SU-DHL-6 (cell line): ENCODE measurements around the gene MYO9A.

Experiments
- H2AFZ ChIP-seq: fragments of 200-600 bp; sonication (generic); 2 replicates; pipeline ENCODE4 v1.6.1; 2014; ENCODE audit warnings: low read depth, mild to moderate bottlenecking, moderate library complexity, mixed read lengths, antibody characterized with exemption, low read length; ENCODE audit not compliant: severe bottlenecking
- H3F3A ChIP-seq: fragments of 200-600 bp; shearing (Covaris generic); 2 replicates; pipeline ENCODE4 v1.6.0; 2016; ENCODE audit warnings: antibody characterized with exemption, mild to moderate bottlenecking; ENCODE audit not compliant: insufficient read depth
- H3K27ac ChIP-seq: fragments of 200-600 bp; sonication (generic); 2 replicates; pipeline ENCODE4 v1.5.1; 2016; ENCODE audit warnings: low read depth, mild to moderate bottlenecking, low read length, moderate library complexity, mixed read lengths
- H3K27me3 ChIP-seq: fragments of 200-600 bp; sonication (generic), shearing (Covaris generic); 2 replicates; pipeline ENCODE4 v1.6.0; 2014; ENCODE audit warnings: mild to moderate bottlenecking, low read length
- H3K36me3 ChIP-seq: fragments of 200-600 bp; sonication (generic); 2 replicates; pipeline ENCODE4 v1.6.1; 2014; ENCODE audit warnings: mild to moderate bottlenecking, low read length, mixed read lengths
- H3K4me2 ChIP-seq: fragments of 300-600, 200-600 bp; shearing (Covaris generic), sonication (generic); 2 replicates; pipeline ENCODE4 v1.6.0; 2014; ENCODE audit warnings: low read length, low read depth, mild to moderate bottlenecking; ENCODE audit not compliant: poor library complexity, severe bottlenecking
- H3K4me3 ChIP-seq: fragments of 200-600 bp; sonication (generic); 2 replicates; pipeline ENCODE4 v1.5.1; 2014; ENCODE audit warnings: antibody characterized with exemption, low read length, mild to moderate bottlenecking, mixed read lengths; ENCODE audit not compliant: insufficient read depth, poor library complexity, severe bottlenecking
- H3K79me2 ChIP-seq: fragments of 200-600 bp; sonication (generic); 2 replicates; pipeline ENCODE4 v1.6.1; 2014; ENCODE audit warnings: mild to moderate bottlenecking, low read length, moderate library complexity; ENCODE audit not compliant: insufficient read depth
- H3K9ac ChIP-seq: fragments of 200-600 bp; sonication (generic); 2 replicates; pipeline ENCODE4 v1.7.0; 2014; ENCODE audit warnings: mild to moderate bottlenecking, low read length
- H3K9me2 ChIP-seq: fragments of 200-600 bp; sonication (generic); replicated peaks from 2 replicates; pipeline ENCODE4 v1.6.1; 2014; ENCODE audit warnings: low read length; ENCODE audit not compliant: insufficient read depth
- H3K9me3 ChIP-seq: fragments of 200-600 bp; sonication (generic); 2 replicates; pipeline ENCODE4 v1.6.1; 2014; ENCODE audit warnings: low read length, mixed read lengths; ENCODE audit not compliant: insufficient read depth
- H4K20me1 ChIP-seq: fragments of 200-600 bp; sonication (generic); 2 replicates; pipeline ENCODE4 v1.6.1; 2014; ENCODE audit warnings: low read depth, mild to moderate bottlenecking, antibody characterized with exemption, low read length, moderate library complexity, mixed read lengths
- EZH2phosphoT487 ChIP-seq: fragments of 200-600 bp; sonication (generic), shearing (Covaris generic); conservative IDR thresholded peaks from 2 replicates; pipeline ENCODE4 v1.6.1; 2018; ENCODE audit warnings: mild to moderate bottlenecking, antibody characterized with exemption, low read length, moderate library complexity, mixed read lengths
- TF ChIP-seq, protein P1 (sequence below): fragments of 200-600 bp; sonication (generic); IDR thresholded peaks from one replicate; pipeline ENCODE4 v1.5.1; 2017; ENCODE audit warnings: antibody characterized with exemption, mild to moderate bottlenecking, low read length, moderate library complexity; ENCODE audit not compliant: insufficient read depth, poor library complexity, severe bottlenecking

Gene MYO9A

DNA sequence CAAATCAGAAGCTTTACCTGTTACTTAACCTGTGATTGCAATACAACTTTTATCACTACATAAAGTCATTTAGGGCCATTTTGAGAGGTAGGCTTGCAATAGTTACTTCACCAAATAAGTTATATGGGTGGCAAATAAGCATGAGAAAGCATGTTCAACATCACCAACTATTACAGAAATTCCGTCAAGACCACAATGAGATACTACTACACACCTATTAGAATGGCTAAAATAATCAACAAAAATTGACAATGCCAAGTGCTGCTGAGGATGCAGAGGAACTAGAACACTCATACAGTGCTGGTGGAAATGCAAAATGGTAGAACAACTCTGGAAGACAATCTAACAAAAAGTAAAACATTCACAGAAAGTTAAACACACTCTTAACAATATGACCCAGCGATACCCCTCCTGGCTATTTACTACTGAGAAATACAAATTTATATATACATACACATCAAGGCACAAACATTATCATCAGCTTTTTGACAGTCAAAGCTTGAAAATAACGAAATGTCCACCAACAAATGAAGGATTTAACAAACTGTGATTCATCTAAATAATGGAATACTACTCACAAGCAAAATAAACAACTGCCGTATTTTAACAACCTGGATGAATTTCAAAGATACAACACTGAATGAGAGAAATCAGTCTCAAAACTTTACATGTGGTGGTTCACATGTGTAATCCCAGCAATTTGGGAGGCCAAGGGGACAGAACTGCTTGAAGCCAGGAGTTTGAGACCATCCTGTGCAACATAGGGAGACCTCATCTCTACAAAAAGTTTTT, 82.9 kb downstream of the MYO9A start:
- H3K4me2 ChIP-seq = no peak overlapping the region
- H3K9ac ChIP-seq = no peak overlapping the region
- H3K27me3 ChIP-seq = no peaks in the 10 kb centered on the region
- H3K27ac ChIP-seq = peak overlapping the region; percentile 12; the same call in 1 of the 2 replicates
- peaks cover 14% of the 10 kb centered on the region for H4K20me1 ChIP-seq
- no peaks in the 10 kb centered on the region for H3K9me2 ChIP-seq
- H3K79me2 ChIP-seq = peaks cover 99% of the 10 kb centered on the region
- no peak overlapping the region for H2AFZ ChIP-seq
- peaks cover 8% of the 10 kb centered on the region; the same call in 1 of the 2 replicates for H3K36me3 ChIP-seq
- no peak overlapping the region for H3K4me3 ChIP-seq
- TF ChIP-seq, protein P1, sequence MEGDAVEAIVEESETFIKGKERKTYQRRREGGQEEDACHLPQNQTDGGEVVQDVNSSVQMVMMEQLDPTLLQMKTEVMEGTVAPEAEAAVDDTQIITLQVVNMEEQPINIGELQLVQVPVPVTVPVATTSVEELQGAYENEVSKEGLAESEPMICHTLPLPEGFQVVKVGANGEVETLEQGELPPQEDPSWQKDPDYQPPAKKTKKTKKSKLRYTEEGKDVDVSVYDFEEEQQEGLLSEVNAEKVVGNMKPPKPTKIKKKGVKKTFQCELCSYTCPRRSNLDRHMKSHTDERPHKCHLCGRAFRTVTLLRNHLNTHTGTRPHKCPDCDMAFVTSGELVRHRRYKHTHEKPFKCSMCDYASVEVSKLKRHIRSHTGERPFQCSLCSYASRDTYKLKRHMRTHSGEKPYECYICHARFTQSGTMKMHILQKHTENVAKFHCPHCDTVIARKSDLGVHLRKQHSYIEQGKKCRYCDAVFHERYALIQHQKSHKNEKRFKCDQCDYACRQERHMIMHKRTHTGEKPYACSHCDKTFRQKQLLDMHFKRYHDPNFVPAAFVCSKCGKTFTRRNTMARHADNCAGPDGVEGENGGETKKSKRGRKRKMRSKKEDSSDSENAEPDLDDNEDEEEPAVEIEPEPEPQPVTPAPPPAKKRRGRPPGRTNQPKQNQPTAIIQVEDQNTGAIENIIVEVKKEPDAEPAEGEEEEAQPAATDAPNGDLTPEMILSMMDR = no peak
- TF ChIP-seq EZH2phosphoT487 = no peak
- H3K9me3 ChIP-seq = no peaks in the 10 kb centered on the region
- peaks cover 10% of the 10 kb centered on the region; the same call in 1 of the 2 replicates for H3F3A ChIP-seq

DNA sequence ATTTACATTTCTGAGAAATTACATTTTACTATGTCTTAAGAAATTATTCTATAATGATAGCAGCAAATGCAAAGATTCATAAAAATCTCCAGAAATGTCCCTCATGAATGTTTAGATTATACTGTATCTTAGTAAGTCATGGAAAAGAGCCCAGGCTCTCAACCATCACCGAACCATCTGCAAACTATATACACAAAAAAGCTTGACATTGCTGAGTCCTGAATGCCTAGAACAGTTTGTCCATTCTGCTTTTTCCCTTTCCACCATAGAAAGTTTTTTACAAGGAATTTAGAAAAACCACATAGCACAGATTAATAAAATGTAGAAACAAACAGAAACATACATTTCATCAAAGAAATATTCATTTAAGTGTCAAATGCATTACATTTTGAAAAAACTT, 83.6 kb downstream of the MYO9A start:
- Histone ChIP-seq H2AFZ (no peak overlapping the region), H4K20me1 (peaks cover 14% of the 10 kb centered on the region), H3K27ac (no peak overlapping the region), H3K9me2 (no peaks in the 10 kb centered on the region), H3K4me3 (no peak overlapping the region), H3K4me2 (no peak overlapping the region), H3K36me3 (peaks cover 8% of the 10 kb centered on the region; the same call in 1 of the 2 replicates), H3K9ac (no peak overlapping the region), H3K79me2 (peaks cover 99% of the 10 kb centered on the region), H3F3A (peaks cover 13% of the 10 kb centered on the region; the same call in 1 of the 2 replicates), H3K27me3 (no peaks in the 10 kb centered on the region), H3K9me3 (no peaks in the 10 kb centered on the region)
- TF ChIP-seq, protein P1 = no peak
- no peak for TF ChIP-seq EZH2phosphoT487

GRCh38 chr15:72033711-72034110, 84.2 kb downstream of the MYO9A start:
- H3K4me2 ChIP-seq = no peak overlapping the region

More at GRCh38 chr15:72033711-72034110, 84.2 kb downstream of the MYO9A start:
- no peaks in the 10 kb centered on the region for H3K9me3 ChIP-seq
- peaks cover 15% of the 10 kb centered on the region; the same call in 1 of the 2 replicates for H3F3A ChIP-seq
- no peaks in the 10 kb centered on the region for H3K27me3 ChIP-seq
- H3K4me3 ChIP-seq = no peak overlapping the region
- H3K79me2 ChIP-seq = peaks cover 100% of the 10 kb centered on the region
- H3K36me3 ChIP-seq = peaks cover 8% of the 10 kb centered on the region; the same call in 1 of the 2 replicates
- peaks cover 11% of the 10 kb centered on the region for H4K20me1 ChIP-seq
- H2AFZ ChIP-seq = no peak overlapping the region
- no peaks in the 10 kb centered on the region for H3K9me2 ChIP-seq
- no peak overlapping the region for H3K9ac ChIP-seq
- TF ChIP-seq, protein P1 = no peak
- no peak for TF ChIP-seq EZH2phosphoT487
- no peak overlapping the region for H3K27ac ChIP-seq
